ENCODE data around the gene RASA2.

Gene RASA2

GRCh38 chr3:141650783-141651182 lies 164.0 kb downstream of the RASA2 start:
- no peak for DNase-seq

- no peak for DNase-seq
Observed at GRCh38 chr3:141651409-141651808, 164.6 kb downstream of the RASA2 start.

GRCh38 chr3:141652349-141652748 lies 165.5 kb downstream of the RASA2 start:
- DNase-seq = no peak

- DNase-seq = no peak
Observed at GRCh38 chr3:141653847-141654246, 167.0 kb downstream of the RASA2 start.

GRCh38 chr3:141655801-141656200 lies 169.0 kb downstream of the RASA2 start:
- no peak for DNase-seq

- DNase-seq = no peak
Observed at GRCh38 chr3:141656771-141657170, 169.9 kb downstream of the RASA2 start.

GRCh38 chr3:141657516-141657915 lies 170.7 kb downstream of the RASA2 start:
- DNase-seq = no peak

GRCh38 chr3:141659821-141660613 lies 173.2 kb downstream of the RASA2 start:
- no peak for DNase-seq

GRCh38 chr3:141660614-141660947 lies 173.8 kb downstream of the RASA2 start:
- no peak for DNase-seq

GRCh38 chr3:141661229-141662196 lies 174.7 kb downstream of the RASA2 start:
- DNase-seq = no peak

- no peak for DNase-seq
Observed at GRCh38 chr3:141663993-141664392, 177.2 kb downstream of the RASA2 start.

Data from CD4-positive, alpha-beta T cell treated with Interleukin-10 for 1 hour (primary cell).